SK-N-SH (cell line): ENCODE data around the gene NRL. TPM values are rescaled to one million over a fixed set of nuclear protein-coding genes. Genes with fewer than 3 reads are reported as not detected.
A peak's percentile ranks its signal among the peaks of the same experiment; 100 is the strongest.

Experiments used
- CTCF ChIA-PET: fragments of 300-600, 350-600 bp; formaldehyde crosslinking; extraction: SDS; loops from one replicate; lab custom pipeline; 2021; lab: Yijun Ruan, JAX
- POLR2A ChIA-PET: fragments of 350-600 bp; sonication (Branson Sonifier 250); formaldehyde crosslinking; extraction: SDS; loops from one replicate; lab custom pipeline; 2020; ENCODE audit warnings: antibody characterized with exemption, inconsistent platforms; lab: Yijun Ruan, JAX
- DNase-seq: peaks from one replicate; pipeline ENCODE4 v3.0.0; 2012
- H2AFZ ChIP-seq: fragments of 200-600 bp; sonication (generic); 2 replicates; pipeline ENCODE4 v1.8.1; 2016; ENCODE audit warnings: antibody characterized with exemption, mild to moderate bottlenecking, low read depth
- H3F3A ChIP-seq: fragments of 200-600 bp; sonication (generic); replicated peaks from 2 replicates; pipeline ENCODE3; 2016; ENCODE audit warnings: antibody characterized with exemption, mild to moderate bottlenecking; ENCODE audit not compliant: insufficient read depth
- H3K27ac ChIP-seq, 2 experiments: fragments of 200-500 bp in 1 of 2; fragments of 200-600 bp in 1 of 2; sonication (Bioruptor generic) in 1 of 2; sonication (generic), shearing (Covaris generic) in 1 of 2; 2 replicates each; pipeline versions ENCODE4 v1.5.1 to v1.6.1; 2014 to 2016; ENCODE audit warnings: low read depth in 2 of 2, inconsistent platforms in 1 of 2, low read length in 1 of 2, mild to moderate bottlenecking in 1 of 2, mixed read lengths in 1 of 2
- H3K27me3 ChIP-seq: fragments of 200-600 bp; sonication (generic), shearing (Covaris generic); 2 replicates; pipeline ENCODE4 v1.6.1; 2016; ENCODE audit warnings: mixed run types; ENCODE audit not compliant: insufficient read depth
- H3K36me3 ChIP-seq, 2 experiments: fragments of 200-500 bp in 1 of 2; fragments of 200-600 bp in 1 of 2; sonication (Bioruptor generic) in 1 of 2; sonication (generic) in 1 of 2; replicated peaks in 1 of 2; 2 replicates each; pipeline versions ENCODE3 to v1.5.1; 2014 to 2016; ENCODE audit warnings: low read length in 1 of 2, mild to moderate bottlenecking in 1 of 2; ENCODE audit not compliant: insufficient read depth in 2 of 2, control insufficient read depth in 1 of 2
- H3K4me1 ChIP-seq, 2 experiments: fragments of 200-500 bp in 1 of 2; fragments of 200-600 bp in 1 of 2; sonication (Bioruptor generic) in 1 of 2; sonication (generic), shearing (Covaris generic) in 1 of 2; 2 replicates each; pipeline versions ENCODE4 v1.5.1 to v1.6.1; 2014 to 2016; ENCODE audit warnings: low read depth in 1 of 2, low read length in 1 of 2, mixed run types in 1 of 2; ENCODE audit not compliant: insufficient read depth in 2 of 2, control insufficient read depth in 1 of 2
- H3K4me2 ChIP-seq: fragments of 200-600 bp; sonication (generic), shearing (Covaris generic); 2 replicates; pipeline ENCODE4 v1.6.1; 2017; ENCODE audit warnings: mixed run types
- H3K4me3 ChIP-seq, 2 experiments: fragments of 200-500 bp in 1 of 2; fragments of 200-600 bp in 1 of 2; sonication (Bioruptor generic) in 1 of 2; sonication (generic), shearing (Covaris generic) in 1 of 2; 2 replicates each; pipeline versions ENCODE4 v1.5.1 to v1.8.1; 2014 to 2016; ENCODE audit warnings: low read depth in 2 of 2, inconsistent platforms in 1 of 2, low read length in 1 of 2, mild to moderate bottlenecking in 1 of 2, mixed read lengths in 1 of 2, moderate library complexity in 1 of 2
- H3K79me2 ChIP-seq: fragments of 200-600 bp; sonication (generic); 2 replicates; pipeline ENCODE4 v1.8.1; 2017; ENCODE audit warnings: mild to moderate bottlenecking; ENCODE audit not compliant: insufficient read depth
- H3K9ac ChIP-seq: fragments of 200-600 bp; sonication (generic); 2 replicates; pipeline ENCODE4 v1.6.1; 2017; ENCODE audit warnings: mixed run types
- H3K9me2 ChIP-seq: fragments of 200-600 bp; sonication (generic); 2 replicates; pipeline ENCODE4 v1.6.1; 2017; ENCODE audit warnings: mixed run types
- H3K9me3 ChIP-seq: fragments of 200-600 bp; sonication (generic); 2 replicates; pipeline ENCODE4 v1.6.1; 2017; ENCODE audit warnings: mixed run types, mild to moderate bottlenecking, moderate library complexity
- H4K20me1 ChIP-seq: fragments of 200-600 bp; sonication (generic); 2 replicates; pipeline ENCODE4 v1.6.1; 2017; ENCODE audit warnings: mild to moderate bottlenecking, mixed run types; ENCODE audit not compliant: insufficient read depth
- CTCF ChIP-seq: fragments of 200-600 bp; sonication (generic); IDR thresholded peaks from 2 replicates; pipeline ENCODE4 v1.6.1; 2017; ENCODE audit warnings: antibody characterized with exemption, mild to moderate bottlenecking, moderate library complexity
- ELF1 ChIP-seq: IDR thresholded peaks from 2 replicates; pipeline ENCODE4 v1.4.0; 2012
- EZH2phosphoT487 ChIP-seq: fragments of 200-600 bp; sonication (generic); IDR thresholded peaks from 2 replicates; pipeline ENCODE4 v1.6.1; 2017; ENCODE audit warnings: low read depth, mixed run types, mild to moderate bottlenecking, antibody characterized with exemption, moderate library complexity, borderline replicate concordance
- GATA2 ChIP-seq: sonication (generic); formaldehyde crosslinking; IDR thresholded peaks from 2 replicates; pipeline ENCODE4 v1.5.0; 2020; ENCODE audit warnings: mild to moderate bottlenecking, missing genetic modification reagents
- MXI1 ChIP-seq: IDR thresholded peaks from 2 replicates; pipeline ENCODE4 v1.6.1; 2012; ENCODE audit warnings: mild to moderate bottlenecking, low read depth, low read length, improper control_type of control experiment
- NFIC ChIP-seq: IDR thresholded peaks from 2 replicates; pipeline ENCODE4 v1.4.0; 2012; ENCODE audit warnings: borderline replicate concordance
- POLR2AphosphoS5 ChIP-seq: IDR thresholded peaks from 2 replicates; pipeline ENCODE4 v1.6.1; 2012; ENCODE audit warnings: low read depth, low read length
- RCOR1 ChIP-seq: fragments of 150-350 bp; IDR thresholded peaks from 2 replicates; pipeline ENCODE4 v1.6.1; 2017; ENCODE audit warnings: antibody characterized with exemption, low read length
- RXRA ChIP-seq: IDR thresholded peaks from 2 replicates; pipeline ENCODE4 v1.4.0; 2012; ENCODE audit warnings: low read depth, mild to moderate bottlenecking, borderline replicate concordance
- TAF1 ChIP-seq: IDR thresholded peaks from 2 replicates; pipeline ENCODE4 v1.6.1; 2012; ENCODE audit warnings: low read depth, mild to moderate bottlenecking, low read length, moderate library complexity, borderline replicate concordance
- WGBS: methylation state at CpG from one replicate; pipeline ENCODE4 v1.1.6; 2017; ENCODE audit warnings: low lambda C conversion rate; 5-methylcytosine and 5-hydroxymethylcytosine counted together
- polyA plus RNA-seq, 3 experiments: library from polyadenylated mRNA; depleted of rRNA; stranded (reverse); fragments of >200 nt; gene quantifications; 2 replicates each; pipeline ENCODE4 v1.2.3, GENCODE V29; 2012
- TF ChIP-seq, protein P1 (sequence below): IDR thresholded peaks from 2 replicates; pipeline ENCODE4 v1.4.0; 2012; ENCODE audit warnings: low read depth
- TF ChIP-seq, protein P2 (sequence below): IDR thresholded peaks from 2 replicates; pipeline ENCODE4 v1.4.0; 2012; ENCODE audit warnings: low read depth, borderline replicate concordance
- TF ChIP-seq, protein P3 (sequence below): IDR thresholded peaks from 2 replicates; pipeline ENCODE4 v1.6.1; 2012; ENCODE audit warnings: mild to moderate bottlenecking, low read depth, low read length, moderate library complexity

Gene NRL
- polyA plus RNA-seq, 1 of the 3 experiments (the other 2 are of a cell fraction): 0.76 TPM

GRCh38 chr14:24149302-24149969 lies 34.7 kb upstream of the NRL start:
- Histone ChIP-seq H3K27me3 (no peaks in the 10 kb centered on the region), H3K27ac (no peak overlapping the region), H4K20me1 (peaks cover 10% of the 10 kb centered on the region; the same call in 1 of the 2 replicates), H3K4me2 (no peak overlapping the region), H3K4me1 (peaks cover 11 to 20% of the 10 kb centered on the region in 2 experiments), H3K36me3 (peaks cover 34 to 37% of the 10 kb centered on the region in 2 experiments), H3K9me2 (no peaks in the 10 kb centered on the region), H2AFZ (no peak overlapping the region), H3K9ac (no peak overlapping the region), H3K9me3 (no peaks in the 10 kb centered on the region), H3K79me2 (peaks cover 47% of the 10 kb centered on the region), H3K4me3 (no peak overlapping the region), H3F3A (peaks cover 5% of the 10 kb centered on the region)
- 93% methylated on average over 3 of the region's 3 CpGs for WGBS
- no peak for DNase-seq
- ChIA-PET CTCF (interaction anchor here (1.0 to 4.6 kb wide), 4 partner anchors 11 to 40 kb away, joined by 3 to 38 read pairs (median 18); partner anchors contain the start of gene IRF9), POLR2A (interaction anchor here (3.9 kb wide), 1 partner anchor 11 kb away, joined by 50 read pairs; the partner anchor contains the start of gene IRF9)
- TF ChIP-seq GATA2 (no peak), ELF1 (no peak), RXRA (no peak), RCOR1 (no peak), CTCF (no peak)
- TF ChIP-seq, protein P1, sequence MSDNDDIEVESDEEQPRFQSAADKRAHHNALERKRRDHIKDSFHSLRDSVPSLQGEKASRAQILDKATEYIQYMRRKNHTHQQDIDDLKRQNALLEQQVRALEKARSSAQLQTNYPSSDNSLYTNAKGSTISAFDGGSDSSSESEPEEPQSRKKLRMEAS: no peak

DNA sequence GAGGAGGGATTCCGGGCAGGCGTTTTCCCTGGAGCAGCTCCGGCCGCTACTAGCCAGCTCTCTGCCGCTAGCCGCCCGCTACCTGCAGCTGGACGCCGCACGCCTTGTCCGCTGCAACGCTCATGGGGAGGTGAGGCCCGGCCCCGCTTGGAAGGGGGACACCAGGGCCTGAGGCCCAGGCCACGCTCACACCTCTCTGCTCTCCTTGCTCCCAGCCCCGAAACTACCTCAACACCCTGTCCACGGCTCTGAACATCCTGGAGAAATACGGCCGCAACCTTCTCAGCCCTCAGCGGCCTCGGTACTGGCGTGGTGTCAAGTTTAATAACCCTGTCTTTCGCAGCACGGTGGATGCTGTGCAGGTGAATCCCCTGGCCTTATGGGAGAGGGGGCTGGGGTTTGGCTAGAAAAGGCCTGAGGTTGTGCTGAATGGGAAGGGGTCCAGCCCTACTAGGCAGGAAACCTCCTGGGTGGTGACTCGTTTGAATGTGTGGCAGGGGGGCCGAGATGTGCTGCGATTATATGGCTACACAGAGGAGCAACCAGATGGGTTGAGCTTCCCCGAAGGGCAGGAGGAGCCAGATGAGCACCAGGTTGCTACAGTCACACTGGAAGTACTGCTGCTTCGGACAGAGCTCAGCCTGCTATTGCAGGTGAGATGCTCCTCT lies 33.1 kb upstream of the NRL start:
- Histone ChIP-seq H2AFZ (no peak overlapping the region), H3K4me1 (peaks cover 11 to 20% of the 10 kb centered on the region in 2 experiments), H3K79me2 (peaks cover 52% of the 10 kb centered on the region), H3K36me3 (peaks cover 36 to 52% of the 10 kb centered on the region in 2 experiments), H3K4me2 (peak overlapping the region; percentile 83), H3K4me3 (peak overlapping the region; percentile 93 to 98), H3F3A (peaks cover 6% of the 10 kb centered on the region), H3K9me3 (no peaks in the 10 kb centered on the region), H4K20me1 (peaks cover 10% of the 10 kb centered on the region; the same call in 1 of the 2 replicates), H3K27me3 (no peaks in the 10 kb centered on the region), H3K9ac (peak overlapping the region; percentile 79), H3K9me2 (no peaks in the 10 kb centered on the region), H3K27ac (peak overlapping the region; percentile 29 to 75; a peak in 2 of 4 replicates)
- TF ChIP-seq, protein P2, sequence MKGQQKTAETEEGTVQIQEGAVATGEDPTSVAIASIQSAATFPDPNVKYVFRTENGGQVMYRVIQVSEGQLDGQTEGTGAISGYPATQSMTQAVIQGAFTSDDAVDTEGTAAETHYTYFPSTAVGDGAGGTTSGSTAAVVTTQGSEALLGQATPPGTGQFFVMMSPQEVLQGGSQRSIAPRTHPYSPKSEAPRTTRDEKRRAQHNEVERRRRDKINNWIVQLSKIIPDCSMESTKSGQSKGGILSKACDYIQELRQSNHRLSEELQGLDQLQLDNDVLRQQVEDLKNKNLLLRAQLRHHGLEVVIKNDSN: no peak
- TF ChIP-seq, protein P1: 0 out of 2 replicates have a peak, but pooled peaks have one; percentile 7
- no peak for TF ChIP-seq RXRA
- TF ChIP-seq NFIC: no peak
- TF ChIP-seq, protein P3, sequence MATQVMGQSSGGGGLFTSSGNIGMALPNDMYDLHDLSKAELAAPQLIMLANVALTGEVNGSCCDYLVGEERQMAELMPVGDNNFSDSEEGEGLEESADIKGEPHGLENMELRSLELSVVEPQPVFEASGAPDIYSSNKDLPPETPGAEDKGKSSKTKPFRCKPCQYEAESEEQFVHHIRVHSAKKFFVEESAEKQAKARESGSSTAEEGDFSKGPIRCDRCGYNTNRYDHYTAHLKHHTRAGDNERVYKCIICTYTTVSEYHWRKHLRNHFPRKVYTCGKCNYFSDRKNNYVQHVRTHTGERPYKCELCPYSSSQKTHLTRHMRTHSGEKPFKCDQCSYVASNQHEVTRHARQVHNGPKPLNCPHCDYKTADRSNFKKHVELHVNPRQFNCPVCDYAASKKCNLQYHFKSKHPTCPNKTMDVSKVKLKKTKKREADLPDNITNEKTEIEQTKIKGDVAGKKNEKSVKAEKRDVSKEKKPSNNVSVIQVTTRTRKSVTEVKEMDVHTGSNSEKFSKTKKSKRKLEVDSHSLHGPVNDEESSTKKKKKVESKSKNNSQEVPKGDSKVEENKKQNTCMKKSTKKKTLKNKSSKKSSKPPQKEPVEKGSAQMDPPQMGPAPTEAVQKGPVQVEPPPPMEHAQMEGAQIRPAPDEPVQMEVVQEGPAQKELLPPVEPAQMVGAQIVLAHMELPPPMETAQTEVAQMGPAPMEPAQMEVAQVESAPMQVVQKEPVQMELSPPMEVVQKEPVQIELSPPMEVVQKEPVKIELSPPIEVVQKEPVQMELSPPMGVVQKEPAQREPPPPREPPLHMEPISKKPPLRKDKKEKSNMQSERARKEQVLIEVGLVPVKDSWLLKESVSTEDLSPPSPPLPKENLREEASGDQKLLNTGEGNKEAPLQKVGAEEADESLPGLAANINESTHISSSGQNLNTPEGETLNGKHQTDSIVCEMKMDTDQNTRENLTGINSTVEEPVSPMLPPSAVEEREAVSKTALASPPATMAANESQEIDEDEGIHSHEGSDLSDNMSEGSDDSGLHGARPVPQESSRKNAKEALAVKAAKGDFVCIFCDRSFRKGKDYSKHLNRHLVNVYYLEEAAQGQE: no peak
- no peak for TF ChIP-seq TAF1
- no peak for TF ChIP-seq POLR2AphosphoS5
- TF ChIP-seq MXI1: 0 out of 2 replicates have a peak, but pooled peaks have one; percentile 8
- no peak for TF ChIP-seq EZH2phosphoT487
- WGBS: 4% methylated on average over 10 of the region's 29 CpGs
- CTCF ChIA-PET: interaction anchor here (1.9 to 4.6 kb wide), 2 partner anchors 13 to 39 kb away, joined by 6 to 38 read pairs; partner anchors contain the start of gene IRF9
- no peak for DNase-seq
- POLR2A ChIA-PET: interaction anchor here (1.9 to 3.9 kb wide), 4 partner anchors 12 to 41 kb away, joined by 4 to 50 read pairs (median 18); partner anchors contain the start of genes DCAF11, IPO4, IRF9 and NRL
